HG02981 (cell line): ENCODE data around the gene DIRAS3.
"Not testable (repeated sequence)": the region's sequence is repeated elsewhere in the genome, so short reads cannot be mapped to it uniquely, and the experiment has no call there.

Experiments used
- ATAC-seq: cut with Tn5 transposase; IDR thresholded peaks from one replicate; pipeline ENCODE4 v1.9.1; 2021; ENCODE audit warnings: mild to moderate bottlenecking, moderate library complexity; ENCODE audit not compliant: unreplicated experiment

DIRAS3 gene

DNA sequence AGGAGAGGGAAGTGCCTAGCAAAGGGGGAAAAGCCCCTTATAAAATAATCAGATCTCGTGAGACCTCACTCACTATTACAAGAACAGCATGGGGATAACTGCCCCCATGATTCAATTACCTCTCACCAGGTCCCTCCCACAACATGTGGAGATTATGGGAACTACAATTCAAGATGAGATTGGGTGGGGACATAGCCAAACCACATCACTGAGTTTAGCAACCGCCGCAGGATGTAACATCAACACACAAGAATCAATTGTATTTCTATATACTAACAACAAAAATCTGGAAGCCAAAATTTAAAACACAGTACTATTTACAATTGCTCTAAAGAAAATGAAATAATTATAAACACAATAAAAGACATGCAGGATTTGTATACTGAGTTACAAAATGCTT is 21.9 kb downstream of the DIRAS3 start:
- ATAC-seq: no peak

DNA sequence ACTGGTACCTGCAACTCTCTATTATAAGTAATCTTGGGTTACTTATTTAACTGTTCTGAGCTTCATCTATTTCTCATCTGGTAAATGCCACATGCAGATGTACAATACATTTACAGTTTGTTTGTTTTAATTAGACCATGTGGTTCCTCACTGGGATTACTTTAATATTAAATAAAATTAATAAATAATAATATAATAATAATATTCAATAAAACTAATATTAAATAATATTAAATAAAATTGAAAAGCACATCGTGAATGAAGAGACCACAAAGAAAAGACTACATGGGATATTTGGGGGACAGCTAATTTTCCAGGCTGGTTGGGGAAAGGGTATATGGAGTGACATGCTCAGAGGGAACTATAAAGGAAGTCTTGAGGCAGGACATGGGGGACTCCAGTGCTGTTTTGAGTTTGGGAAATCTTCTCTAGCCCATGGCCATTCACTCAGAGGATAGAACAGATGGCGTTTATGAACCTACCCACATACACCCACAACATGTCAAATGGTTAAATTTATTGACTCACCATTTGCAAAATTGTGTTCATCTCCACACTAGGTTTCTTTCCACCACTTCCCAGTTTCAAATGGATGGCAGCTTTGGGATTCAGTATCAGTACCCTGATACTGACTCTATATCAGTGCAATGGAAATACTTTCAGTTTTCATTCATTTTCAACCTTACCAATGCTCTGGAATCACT is 25.6 kb downstream of the DIRAS3 start:
- ATAC-seq: no peak

DNA sequence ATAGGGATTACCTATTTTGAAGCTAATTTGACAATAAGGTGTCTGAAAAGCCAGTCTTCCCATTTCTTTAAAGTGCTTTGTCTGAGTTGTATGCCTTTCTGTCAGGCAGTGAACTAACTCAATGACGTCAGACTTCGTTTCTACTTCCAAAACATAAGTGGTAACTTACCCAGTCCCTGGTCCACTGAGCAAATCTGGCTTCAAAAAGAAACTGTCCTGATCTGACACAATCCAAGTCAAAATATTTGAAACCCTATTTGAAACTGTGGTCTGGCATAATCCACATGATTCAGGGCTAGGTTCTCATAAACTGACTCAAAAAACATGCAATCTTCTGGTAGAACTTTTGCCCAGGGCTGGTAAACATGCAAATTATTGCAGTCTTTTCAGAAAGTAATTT is 34.0 kb downstream of the DIRAS3 start:
- ATAC-seq: no peak

DNA sequence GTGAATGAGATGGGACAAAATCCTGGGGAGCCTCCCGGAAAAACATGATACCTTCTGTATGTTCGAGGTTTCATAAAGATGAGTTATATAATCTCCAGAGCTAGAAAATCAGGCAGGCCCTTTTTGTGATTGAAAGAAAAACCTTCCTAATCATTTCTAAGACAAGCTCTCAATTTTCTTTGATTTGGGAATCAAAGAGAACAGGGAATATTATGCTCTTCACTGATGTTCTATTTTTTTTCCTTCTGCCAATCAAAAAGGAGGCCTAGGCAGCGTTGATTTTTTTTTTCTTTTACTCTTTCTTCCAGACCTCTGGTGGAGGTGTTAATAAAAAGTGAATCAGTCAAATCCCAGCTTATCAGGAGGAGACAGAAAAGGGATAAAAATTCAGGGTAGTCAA is 34.5 kb downstream of the DIRAS3 start:
- no peak for ATAC-seq

DNA sequence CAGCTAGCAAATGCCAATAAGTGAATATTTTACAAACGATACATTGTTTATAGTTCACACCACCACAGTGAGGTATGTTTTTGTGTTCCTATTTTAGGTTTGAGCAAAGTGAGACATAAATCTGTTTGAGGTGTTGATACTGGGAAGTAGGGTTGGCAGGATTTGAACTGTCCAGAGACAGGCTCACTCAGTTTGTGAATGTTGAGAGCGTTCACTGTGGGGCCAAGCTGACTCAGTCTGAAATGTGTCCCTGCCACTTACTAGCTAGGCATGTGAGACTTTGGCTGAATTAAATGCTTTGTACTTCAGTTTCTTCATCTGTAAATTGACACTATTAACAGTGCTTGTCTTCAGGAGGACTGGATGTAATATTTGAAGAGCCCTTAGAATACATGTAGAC is 35.1 kb downstream of the DIRAS3 start:
- no peak for ATAC-seq

DNA sequence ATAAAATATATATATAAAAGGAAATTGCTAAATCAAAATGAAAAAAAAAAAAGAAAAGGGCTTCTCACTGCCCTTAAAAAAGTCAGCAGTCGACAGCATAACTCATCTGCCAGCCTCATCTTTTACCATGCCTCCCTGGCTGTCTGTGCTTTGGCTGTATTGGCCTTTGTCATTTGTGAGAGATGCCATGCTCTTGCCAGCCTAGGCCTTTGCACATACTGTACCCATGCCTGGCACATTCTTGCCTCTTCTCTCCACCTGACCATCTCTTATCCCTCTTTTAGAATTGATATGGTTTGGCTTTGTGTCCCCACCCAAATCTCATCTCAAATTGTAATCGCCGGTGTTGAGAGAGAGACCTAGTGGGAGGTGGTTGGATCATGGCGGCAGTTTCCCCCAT is 37.1 kb downstream of the DIRAS3 start:
- no peak for ATAC-seq

DNA sequence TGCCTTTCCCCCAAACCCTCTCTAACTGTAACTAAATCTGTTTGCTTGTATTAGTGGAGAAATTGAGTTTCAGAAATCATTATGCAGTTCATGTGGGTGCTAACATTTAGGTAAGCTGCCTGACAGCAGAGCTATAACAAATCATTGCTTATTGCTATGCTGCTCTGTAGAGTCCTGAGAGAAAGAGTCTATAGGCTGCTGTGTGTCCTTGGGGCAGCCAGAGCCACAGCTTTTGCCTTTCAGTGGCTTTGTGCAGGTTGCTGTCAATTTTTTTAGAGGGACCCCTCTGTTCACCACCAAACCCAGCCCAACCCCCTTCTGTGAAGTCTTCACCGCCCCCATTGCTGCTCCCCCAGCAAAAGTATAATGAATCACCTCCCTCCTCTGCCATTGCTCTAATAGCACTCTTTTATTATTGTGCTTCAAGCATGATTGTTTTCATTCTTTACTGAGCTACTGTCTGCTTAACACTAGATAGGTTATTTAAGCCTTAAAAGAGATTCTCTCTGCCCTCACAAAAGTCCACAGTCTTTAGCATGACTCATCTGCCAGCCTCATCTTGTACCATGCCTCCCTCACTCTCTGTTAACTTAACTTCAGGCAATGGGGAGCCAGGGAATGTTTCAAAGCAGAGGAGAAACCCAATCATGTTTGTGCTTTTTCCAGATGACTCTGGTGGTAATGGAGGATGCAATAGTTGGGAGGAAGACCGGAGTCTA is 38.6 kb downstream of the DIRAS3 start:
- ATAC-seq: no peak

DNA sequence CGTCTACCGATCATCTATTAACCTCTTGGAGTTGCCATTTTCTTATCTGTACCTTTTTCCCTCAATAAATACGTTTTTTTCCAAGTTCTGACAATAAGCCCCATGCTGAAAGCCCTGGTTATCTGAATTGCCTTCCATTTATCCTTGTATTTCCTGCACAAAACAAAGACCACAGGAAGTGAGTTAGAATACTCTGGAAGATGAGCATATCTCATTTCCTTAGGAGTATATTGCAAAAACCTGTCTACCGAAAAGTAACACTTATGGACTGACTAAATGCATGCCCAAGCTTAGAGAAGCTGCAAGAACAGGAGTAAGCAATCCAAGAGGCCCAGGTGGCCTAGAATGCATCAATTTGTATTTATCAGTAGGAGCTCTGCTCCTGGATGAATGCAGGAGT is 39.9 kb downstream of the DIRAS3 start:
- ATAC-seq: no peak

DNA sequence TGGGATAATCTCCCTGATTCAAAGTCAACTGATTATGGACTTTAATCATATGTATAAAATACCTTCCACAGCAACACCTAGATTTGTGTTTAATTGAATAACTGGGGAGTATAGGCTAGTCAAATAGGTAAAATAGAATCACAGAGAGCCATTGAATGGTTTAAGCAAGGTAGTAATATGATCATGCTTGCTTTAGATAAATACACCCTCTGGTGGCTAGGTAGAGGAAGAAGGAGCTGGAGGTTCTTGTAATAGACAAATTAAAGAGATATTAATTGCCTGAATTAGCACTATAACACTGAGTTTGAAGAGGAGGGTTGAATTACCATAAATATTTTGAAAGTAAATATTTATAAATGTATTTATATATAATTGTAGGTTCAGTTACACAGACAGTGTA is 40.3 kb downstream of the DIRAS3 start:
- ATAC-seq: no peak

DNA sequence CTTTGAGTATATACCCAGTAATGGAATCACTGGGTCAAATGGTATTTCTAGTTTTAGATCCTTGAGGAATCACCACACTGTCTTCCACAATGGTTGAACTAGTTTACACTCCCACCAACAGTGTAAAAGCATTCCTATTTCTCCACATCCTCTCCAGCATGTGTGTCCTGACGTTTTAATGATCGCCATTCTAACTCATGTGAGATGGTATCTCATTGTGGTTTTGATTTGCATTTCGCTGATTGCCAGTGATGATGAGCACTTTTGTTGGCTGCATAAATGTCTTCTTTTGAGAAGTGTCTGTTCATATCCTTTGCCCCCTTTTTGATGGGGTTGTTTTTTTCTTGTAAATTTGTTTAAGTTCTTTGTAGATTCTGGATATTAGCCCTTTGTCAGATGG is 46.8 kb downstream of the DIRAS3 start:
- ATAC-seq: not testable (repeated sequence)

DNA sequence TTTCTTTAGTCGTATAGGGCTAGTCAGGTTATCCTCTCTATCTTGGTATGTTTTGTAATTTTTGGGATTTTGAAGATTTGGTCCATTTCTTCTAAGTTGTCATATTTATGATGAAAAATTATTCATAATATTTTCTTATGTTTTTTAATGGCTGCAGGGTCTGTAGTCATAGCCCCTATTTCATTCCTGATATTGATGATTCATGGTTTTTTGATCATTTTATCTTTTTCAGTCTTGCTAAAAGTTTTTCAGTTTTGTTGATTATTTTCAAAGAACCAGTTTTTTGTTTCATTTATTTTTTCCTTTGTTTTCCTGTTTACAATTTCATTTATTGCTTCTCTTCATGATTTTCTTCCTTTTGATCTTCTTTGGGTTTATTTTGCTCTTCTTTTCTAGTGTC is 50.2 kb downstream of the DIRAS3 start:
- no peak for ATAC-seq

DNA sequence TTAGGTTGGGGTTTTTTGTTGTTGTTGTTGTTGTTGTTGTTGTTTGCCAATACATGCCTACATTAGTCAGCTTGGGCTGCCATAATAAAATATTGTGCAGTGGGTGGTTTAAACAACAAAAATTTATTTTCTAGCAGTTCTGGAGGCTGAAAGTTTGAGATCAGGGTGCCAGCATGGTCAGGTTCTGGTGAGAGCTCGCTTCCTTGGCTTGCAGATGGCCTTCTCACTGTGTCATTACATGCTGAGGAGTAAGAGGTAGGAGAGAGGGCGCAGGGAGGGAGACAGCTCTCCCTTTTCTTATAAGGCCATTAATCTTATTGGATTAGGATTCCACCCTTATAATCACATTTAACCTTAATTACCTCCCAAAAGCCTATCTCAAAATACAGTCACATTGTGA is 52.7 kb downstream of the DIRAS3 start:
- no peak for ATAC-seq
